HG02970 (cell line): ENCODE data around the gene TMEM217.

Source experiments
- ATAC-seq: cut with Tn5 transposase; IDR thresholded peaks from one replicate; pipeline ENCODE4 v1.9.1; 2021; ENCODE audit warnings: mild to moderate bottlenecking, moderate library complexity, moderate number of reproducible peaks; ENCODE audit not compliant: unreplicated experiment, low FRiP score

The TMEM217 gene

GRCh38 chr6:37171201-37171969, 86.6 kb downstream of the TMEM217 start:
- no peak for ATAC-seq

- ATAC-seq = peak; percentile 10
These were observed 87.4 kb downstream of the TMEM217 start for GRCh38 chr6:37170273-37171200.

GRCh38 chr6:37169496-37170272, 88.3 kb downstream of the TMEM217 start, which contains the start of gene PIM1:
TSS of gene PIM1 (plus strand) at chr6:37170152. CDS start at chr6:37170576, 424 bp downstream.
- ATAC-seq = peak; percentile 69

- ATAC-seq = no peak
These were observed 89.0 kb downstream of the TMEM217 start for GRCh38 chr6:37168811-37169495.

GRCh38 chr6:37168163-37168758, 89.7 kb downstream of the TMEM217 start:
- no peak for ATAC-seq

- no peak for ATAC-seq
These were observed 95.2 kb downstream of the TMEM217 start for GRCh38 chr6:37162740-37163139.
